DOHH2 (cell line): Measurements from ENCODE around the gene ALB.

Experiments
- CTCF ChIP-seq: fragments of 200-600 bp; sonication (generic); IDR thresholded peaks from one replicate; pipeline ENCODE4 v1.5.1; 2014; ENCODE audit warnings: antibody characterized with exemption, mild to moderate bottlenecking, low read depth, low read length; ENCODE audit not compliant: poor library complexity, severe bottlenecking
- EZH2phosphoT487 ChIP-seq: fragments of 200-600 bp; sonication (generic); IDR thresholded peaks from 2 replicates; pipeline ENCODE4 v1.6.1; 2017; ENCODE audit warnings: borderline replicate concordance, mild to moderate bottlenecking, antibody characterized with exemption, low read length, moderate library complexity, mixed read lengths

- TF ChIP-seq CTCF (no peak), EZH2phosphoT487 (no peak)
Observed at GRCh38 chr4:73435984-73436383, 31.9 kb downstream of the ALB start, which contains the start of gene AFP.
